ENCODE data around the gene GPR84.
A peak's percentile ranks its signal among the peaks of the same experiment; 100 is the strongest.

The GPR84 gene

GRCh38 chr12:54364413-54364812 lies at the start of gene GPR84:
Gene GPR84 (minus strand): TSS chr12:54364486. CDS start chr12:54363851, 635 bp downstream.
- intact Hi-C loops (cut with DNase I; ENCODE audit: low total_unique reads) = loop anchor here (10.0 kb wide), 2 partner anchors 140 to 390 kb away; partner anchors contain the start of genes HOTAIR and HOXC11
- no peak for TF ChIP-seq CTCF (IDR thresholded peaks at IDR 0.05)

GRCh38 chr12:54413284-54414190 lies 49.3 kb upstream of the GPR84 start:
- peak overlapping the region; percentile 93 to 98 for H3K27ac ChIP-seq
- peaks cover 57 to 91% (median 78%) of the 10 kb centered on the region in 3 donors for H3K36me3 ChIP-seq
- TF ChIP-seq CTCF (IDR thresholded peaks at IDR 0.05) = no peak
- H3K27me3 ChIP-seq = no peaks in the 10 kb centered on the region
- intact Hi-C loops (cut with DNase I; ENCODE audit: low total_unique reads) = no loop called here
- peak overlapping the region; percentile 83 to 88 for H3K4me3 ChIP-seq
- peaks cover 0 to 85% (median 51%) of the 10 kb centered on the region in 4 donors for H3K4me1 ChIP-seq
- peak; percentile 83 for DNase-seq
- H3K9me3 ChIP-seq = no peaks in the 10 kb centered on the region

More at GRCh38 chr12:54364413-54364812, at the start of gene GPR84:
- H3K36me3 ChIP-seq = no peaks in the 10 kb centered on the region
- no peaks in the 10 kb centered on the region for H3K27me3 ChIP-seq
- H3K4me3 ChIP-seq = no peak within 1 kb of the TSS
- DNase-seq = no peak
- H3K9me3 ChIP-seq = no peaks in the 10 kb centered on the region
- no peak within 1 kb of the TSS for H3K27ac ChIP-seq
- H3K4me1 ChIP-seq = peaks cover 0 to 26% (median 16%) of the 10 kb centered on the region in 4 donors

GRCh38 chr12:54412786-54413185 lies 48.5 kb upstream of the GPR84 start:
- no peak for TF ChIP-seq CTCF (IDR thresholded peaks at IDR 0.05)
- peak; percentile 23 to 69 for DNase-seq
- Histone ChIP-seq H3K27me3 (no peaks in the 10 kb centered on the region), H3K27ac (peak overlapping the region; percentile 93 to 98), H3K4me3 (peak overlapping the region; percentile 83 to 88), H3K36me3 (peaks cover 64 to 95% (median 78%) of the 10 kb centered on the region in 3 donors), H3K4me1 (peaks cover 0 to 92% (median 58%) of the 10 kb centered on the region in 4 donors), H3K9me3 (no peaks in the 10 kb centered on the region)
- intact Hi-C loops (cut with DNase I; ENCODE audit: low total_unique reads) = no loop called here

- Histone ChIP-seq H3K9me3 (no peaks in the 10 kb centered on the region), H3K4me3 (peak overlapping the region; percentile 83 to 88), H3K4me1 (peaks cover 0 to 97% (median 62%) of the 10 kb centered on the region in 4 donors), H3K36me3 (peaks cover 69 to 96% (median 79%) of the 10 kb centered on the region in 3 donors), H3K27ac (peak overlapping the region; percentile 93 to 98), H3K27me3 (no peaks in the 10 kb centered on the region)
- intact Hi-C loops (cut with DNase I; ENCODE audit: low total_unique reads) = no loop called here
- DNase-seq = peak in 1 of 2 donors; percentile 69
- no peak for TF ChIP-seq CTCF (IDR thresholded peaks at IDR 0.05)
These were observed 48.1 kb upstream of the GPR84 start for GRCh38 chr12:54412348-54412747.

- intact Hi-C loops (cut with DNase I; ENCODE audit: low total_unique reads) = no loop called here
- Histone ChIP-seq H3K9me3 (no peaks in the 10 kb centered on the region), H3K36me3 (peaks cover 73 to 98% (median 85%) of the 10 kb centered on the region in 3 donors), H3K4me3 (peak overlapping the region; percentile 83 to 88), H3K27me3 (no peaks in the 10 kb centered on the region), H3K27ac (peak overlapping the region; percentile 93 to 98), H3K4me1 (peaks cover 0 to 98% (median 64%) of the 10 kb centered on the region in 4 donors)
- no peak for TF ChIP-seq CTCF (IDR thresholded peaks at IDR 0.05)
- DNase-seq = peak; percentile 91 to 93
These were observed 47.3 kb upstream of the GPR84 start for GRCh38 chr12:54411391-54412241.
